ENCODE measurements around the gene CCDC57. TPM values are rescaled to one million over a fixed set of nuclear protein-coding genes. Genes with fewer than 3 reads are reported as not detected.

CCDC57 gene
- total RNA-seq, 4 donors from 2014 or later, result 14.8 to 32.0 (median 21.9) TPM

GRCh38 chr17:82158825-82159224 lies 53.8 kb downstream of the CCDC57 start:
- DNase-seq (ENCODE audit: low spot score) (no peak), ATAC-seq (ENCODE audit: low FRiP score) (no peak)
- TF ChIP-seq CTCF (IDR thresholded peaks at IDR 0.05), result no peak

DNA sequence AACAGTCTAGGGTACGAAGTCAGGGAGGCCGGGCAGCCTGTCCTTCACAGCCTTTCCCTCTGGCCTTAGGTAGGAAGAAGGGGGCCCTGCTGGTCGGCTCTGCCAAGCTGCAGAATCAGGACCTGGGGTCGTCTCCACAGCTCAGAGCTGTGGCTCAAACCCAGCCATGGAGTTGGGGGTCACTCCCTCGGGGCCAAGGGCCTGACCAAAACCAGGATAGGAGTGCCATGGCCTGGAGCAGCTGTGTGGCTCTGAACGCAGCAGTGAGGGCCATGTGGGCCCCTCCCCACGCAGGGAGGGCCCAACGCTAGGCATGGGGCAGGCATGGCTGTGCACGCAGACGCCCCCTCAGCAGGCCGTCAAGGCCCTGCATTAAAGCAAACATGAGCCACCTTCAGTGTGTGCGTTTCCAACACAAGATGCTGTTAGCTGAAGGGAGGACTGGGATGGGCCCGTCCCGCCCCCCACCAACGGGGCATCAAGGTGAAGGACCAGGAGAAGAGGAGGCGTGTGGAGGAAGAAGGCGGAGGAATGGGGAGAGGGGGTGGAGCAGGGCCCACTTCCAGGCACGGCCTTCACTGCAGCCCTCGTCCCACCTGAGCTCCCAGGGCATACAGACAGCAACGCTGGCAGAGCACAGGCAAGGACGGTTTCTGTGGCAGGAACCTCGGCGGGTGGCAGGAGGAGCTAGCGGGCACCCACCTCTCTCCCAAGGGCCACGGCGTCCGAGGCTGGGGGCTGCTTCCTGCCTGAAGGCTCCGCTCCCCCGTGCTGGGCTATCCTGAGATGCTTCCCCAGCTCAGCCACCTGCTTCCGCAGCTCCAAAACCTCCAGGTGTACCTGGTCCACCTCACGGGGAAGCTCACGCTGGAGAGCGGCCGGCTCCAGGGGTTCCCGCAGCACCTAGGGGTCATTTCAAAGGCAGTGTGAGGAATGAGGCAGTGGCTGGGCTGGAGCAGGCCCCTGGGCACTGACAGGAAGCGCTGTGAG lies 55.3 kb downstream of the CCDC57 start:
- ATAC-seq (ENCODE audit: low FRiP score), result no peak
- TF ChIP-seq CTCF (IDR thresholded peaks at IDR 0.05), result no peak
- DNase-seq (ENCODE audit: low spot score), result no peak

- TF ChIP-seq CTCF (IDR thresholded peaks at IDR 0.05), result no peak
- ATAC-seq (ENCODE audit: low FRiP score), result no peak
- DNase-seq (ENCODE audit: low spot score), result no peak
Observed at GRCh38 chr17:82156284-82156925, 56.2 kb downstream of the CCDC57 start.

- TF ChIP-seq CTCF (IDR thresholded peaks at IDR 0.05), result no peak
- DNase-seq (ENCODE audit: low spot score), result no peak
- no peak for ATAC-seq (ENCODE audit: low FRiP score)
Observed at GRCh38 chr17:82155606-82156005, 57.0 kb downstream of the CCDC57 start.

GRCh38 chr17:82154881-82155331 lies 57.7 kb downstream of the CCDC57 start:
- ATAC-seq (ENCODE audit: low FRiP score), result no peak
- no peak for DNase-seq (ENCODE audit: low spot score)
- no peak for TF ChIP-seq CTCF (IDR thresholded peaks at IDR 0.05)

- ATAC-seq (ENCODE audit: low FRiP score) (peak; percentile 92), DNase-seq (ENCODE audit: low spot score) (peak; percentile 72)
- peak in 1 of 3 donors; percentile 81 for TF ChIP-seq CTCF (IDR thresholded peaks at IDR 0.05)
Observed at GRCh38 chr17:82153745-82154375, 58.8 kb downstream of the CCDC57 start.
